NCI-H1105 treated with DMSO at 0.1 percent for 48 hours (cell line): ENCODE measurements around the gene ADAMTS6.
"Not testable (repeated sequence)": the region's sequence is repeated elsewhere in the genome, so short reads cannot be mapped to it uniquely, and the experiment has no call there.

ENCODE experiments used
- DNase-seq: peaks from one replicate; lab custom pipeline; 2025; lab: John Stamatoyannopoulos, UW

ADAMTS6 gene

GRCh38 chr5:65474130-65474711, 7.5 kb downstream of the ADAMTS6 start:
- DNase-seq, result no peak

- DNase-seq, result no peak
Measured at GRCh38 chr5:65468633-65469032, 13.1 kb downstream of the ADAMTS6 start.

GRCh38 chr5:65462139-65462705, 19.5 kb downstream of the ADAMTS6 start:
- no peak for DNase-seq

GRCh38 chr5:65461490-65461889, 20.2 kb downstream of the ADAMTS6 start:
- DNase-seq, result no peak

- no peak for DNase-seq
Measured at GRCh38 chr5:65459995-65460394, 21.7 kb downstream of the ADAMTS6 start.

GRCh38 chr5:65455064-65455463, 26.7 kb downstream of the ADAMTS6 start:
- DNase-seq, result no peak

GRCh38 chr5:65451436-65451835, 30.3 kb downstream of the ADAMTS6 start:
- DNase-seq, result no peak

GRCh38 chr5:65446682-65447081, 35.0 kb downstream of the ADAMTS6 start:
- DNase-seq, result no peak

GRCh38 chr5:65441800-65442199, 39.9 kb downstream of the ADAMTS6 start:
- no peak for DNase-seq

- no peak for DNase-seq
Measured at GRCh38 chr5:65440456-65440855, 41.3 kb downstream of the ADAMTS6 start.

- no peak for DNase-seq
Measured at GRCh38 chr5:65434122-65434521, 47.6 kb downstream of the ADAMTS6 start.

GRCh38 chr5:65426656-65427055, 55.1 kb downstream of the ADAMTS6 start:
- no peak for DNase-seq

- DNase-seq, result no peak
Measured at GRCh38 chr5:65423623-65424022, 58.1 kb downstream of the ADAMTS6 start.

GRCh38 chr5:65418661-65419060, 63.1 kb downstream of the ADAMTS6 start:
- no peak for DNase-seq

GRCh38 chr5:65413822-65414221, 67.9 kb downstream of the ADAMTS6 start:
- DNase-seq, result no peak

- no peak for DNase-seq
Measured at GRCh38 chr5:65412842-65413241, 68.9 kb downstream of the ADAMTS6 start.

GRCh38 chr5:65411356-65411755, 70.4 kb downstream of the ADAMTS6 start:
- no peak for DNase-seq

- DNase-seq, result no peak
Measured at GRCh38 chr5:65395526-65396155, 86.1 kb downstream of the ADAMTS6 start.

- DNase-seq, result no peak
Measured at GRCh38 chr5:65394087-65394486, 87.6 kb downstream of the ADAMTS6 start.

GRCh38 chr5:65391591-65391990, 90.1 kb downstream of the ADAMTS6 start:
- no peak for DNase-seq

- DNase-seq, result no peak
Measured at GRCh38 chr5:65390208-65390607, 91.5 kb downstream of the ADAMTS6 start.

GRCh38 chr5:65383859-65384258, 97.9 kb downstream of the ADAMTS6 start:
- no peak for DNase-seq

- DNase-seq, result no peak
Measured at GRCh38 chr5:65382582-65382981, 99.1 kb downstream of the ADAMTS6 start.

GRCh38 chr5:65370505-65370904, 111.2 kb downstream of the ADAMTS6 start:
- DNase-seq, result not testable (repeated sequence)
